Activated CD4-positive, alpha-beta T cell treated with anti-CD3 and anti-CD28 coated beads, Interleukin-2, amount 50 U/mL, for 4 hours (primary cell): ENCODE measurements around the gene HJV.

ENCODE experiments used
- DNase-seq, 2 experiments: peaks; one replicate each; pipeline ENCODE4 v3.0.0-alpha.2; 2020

The HJV gene

GRCh38 chr1:146021050-146021445, 487 bp downstream of the HJV start:
- DNase-seq, result no peak

DNA sequence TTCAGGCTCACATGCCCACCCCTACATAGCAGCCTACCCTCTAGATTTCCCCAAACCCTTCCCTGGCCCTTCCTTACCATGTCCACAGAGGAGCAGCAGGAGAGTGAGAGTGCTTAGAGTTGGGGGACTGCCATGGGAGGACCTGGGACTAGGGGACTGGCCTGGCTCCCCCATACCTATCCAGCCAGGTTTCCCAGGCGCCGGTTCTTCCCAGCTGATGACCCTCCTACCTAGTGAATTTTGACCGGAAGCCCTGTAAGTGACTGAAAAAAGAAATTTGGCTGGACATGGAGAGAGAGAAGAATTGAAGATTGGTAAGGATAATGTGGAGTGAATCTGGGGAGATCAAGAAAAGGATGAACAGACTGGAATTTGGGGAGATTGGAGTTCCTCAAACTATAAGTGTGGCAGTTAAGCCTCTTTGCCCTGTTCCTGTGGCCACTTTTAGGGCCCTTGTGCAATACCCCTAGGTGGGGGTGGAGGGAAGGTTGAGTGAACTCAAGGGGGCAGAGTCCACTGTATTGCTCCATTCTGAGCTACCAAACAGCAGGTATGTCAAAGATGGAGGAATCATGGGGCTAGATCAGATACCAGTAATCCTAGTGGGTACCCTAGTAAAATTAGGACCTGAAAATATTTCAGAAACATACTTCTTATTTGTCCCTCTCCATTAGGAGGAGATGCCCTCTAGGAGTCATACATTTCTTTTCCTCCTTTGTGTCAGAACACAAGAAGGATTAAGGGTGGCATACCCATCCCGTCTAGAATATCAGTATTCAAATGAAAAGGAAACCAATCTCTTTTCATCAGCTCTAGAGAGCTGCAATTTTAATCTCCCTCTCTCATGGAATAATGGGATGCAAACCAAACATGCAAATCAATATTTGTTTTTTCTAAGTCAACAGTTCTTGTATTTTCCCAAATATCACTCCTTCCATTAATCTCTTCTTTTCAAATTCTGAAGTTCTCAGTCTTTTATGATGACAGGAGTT, 1.2 kb downstream of the HJV start:
- DNase-seq, result no peak

DNA sequence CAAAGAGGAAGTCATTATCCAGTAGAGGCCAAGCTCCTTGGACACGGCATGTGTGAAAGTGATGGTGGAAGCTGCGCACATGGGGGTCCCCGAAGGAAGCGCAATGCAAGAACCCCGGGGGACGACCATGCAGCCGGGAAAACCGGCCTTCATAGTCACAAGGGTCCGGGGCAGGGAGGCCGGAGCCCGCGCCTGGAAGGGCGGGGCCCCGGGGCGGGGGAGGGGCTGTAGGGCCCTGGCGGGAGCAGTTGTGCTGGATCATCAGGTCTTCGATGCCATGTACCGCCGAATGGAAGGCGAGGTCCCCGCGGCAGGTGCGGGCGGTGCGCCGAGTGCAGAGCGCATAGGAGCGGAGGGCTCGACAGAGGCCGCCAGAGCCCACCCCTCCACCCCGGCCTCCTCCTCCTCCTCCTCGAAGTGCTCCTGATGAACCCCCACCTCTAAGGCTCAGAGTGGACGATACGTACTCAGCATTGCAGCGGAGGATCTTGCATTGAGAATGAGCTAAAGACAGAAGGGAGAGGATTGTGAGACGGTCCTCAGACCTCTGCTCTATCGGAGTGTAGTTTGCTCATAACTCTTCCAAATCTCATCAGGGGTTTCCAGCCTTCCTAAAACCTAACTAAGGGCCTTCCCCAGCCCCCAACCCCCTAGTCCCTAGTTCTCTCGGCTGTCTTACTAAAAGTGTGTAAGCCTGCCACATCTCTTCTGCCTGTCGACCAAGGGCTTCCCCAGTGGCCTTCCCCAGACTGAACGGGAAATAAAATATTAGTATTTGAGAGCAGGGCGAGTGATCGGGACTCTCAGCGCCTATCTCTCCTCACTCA, 2.1 kb downstream of the HJV start:
- no peak for DNase-seq

GRCh38 chr1:146016891-146017290, 4.6 kb downstream of the HJV start:
- no peak for DNase-seq

DNA sequence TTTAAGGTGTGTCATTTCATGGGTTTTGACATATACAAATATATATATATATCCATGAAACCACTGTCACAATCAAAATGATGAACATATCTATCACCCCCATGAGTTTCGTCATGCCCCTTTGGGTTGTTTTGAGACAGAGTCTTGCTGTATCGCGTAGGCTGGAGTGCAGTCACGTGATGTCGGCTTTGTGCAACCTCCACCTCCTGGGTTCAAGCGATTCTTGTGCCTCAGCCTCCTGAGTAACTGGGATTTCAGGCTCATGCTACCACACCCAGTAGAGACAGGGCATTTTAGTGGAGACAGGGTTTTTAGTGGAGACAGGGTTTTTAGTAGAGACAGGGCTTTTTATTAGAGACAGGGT, 8.0 kb downstream of the HJV start:
- no peak for DNase-seq

- peak; percentile 46 to 52 for DNase-seq
These were observed 8.6 kb downstream of the HJV start for GRCh38 chr1:146012703-146013558.

GRCh38 chr1:146010126-146010738, 11.3 kb downstream of the HJV start:
- DNase-seq, result no peak

GRCh38 chr1:146007489-146008133, 13.9 kb downstream of the HJV start:
- DNase-seq, result no peak

DNA sequence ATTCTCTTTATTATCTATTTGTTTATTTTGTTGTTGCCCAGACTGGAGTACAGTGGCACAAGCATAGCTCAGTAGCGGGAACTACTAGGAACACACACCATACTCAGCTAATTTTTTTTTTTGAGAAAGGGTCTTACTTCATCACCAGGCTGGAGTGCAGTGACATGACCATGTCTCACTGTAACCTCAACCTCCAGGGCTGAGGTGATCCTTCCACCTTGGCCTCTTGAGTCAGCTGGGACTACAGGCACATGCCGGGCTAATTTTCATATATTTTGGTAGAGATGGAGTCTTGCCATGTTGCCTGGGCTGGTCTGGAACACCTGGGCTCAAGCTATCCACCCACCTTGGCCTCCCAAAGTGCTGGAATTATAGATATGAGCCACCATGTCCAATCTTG, 19.8 kb downstream of the HJV start:
- no peak for DNase-seq

GRCh38 chr1:145999321-146000024, 22.1 kb downstream of the HJV start:
- DNase-seq, result no peak

- DNase-seq, result no peak
These were observed 23.9 kb downstream of the HJV start for GRCh38 chr1:145997718-145998023.

GRCh38 chr1:145997016-145997717, 24.4 kb downstream of the HJV start:
- DNase-seq, result peak in 1 of 2 experiments; percentile 40

- peak; percentile 74 to 79 for DNase-seq
These were observed 25.0 kb downstream of the HJV start, which contains the start of gene TXNIP for GRCh38 chr1:145996433-145997015. TXNIP (minus strand) TSS chr1:145996579; CDS start chr1:145996266, 313 bp downstream.

- no peak for DNase-seq
These were observed 25.5 kb downstream of the HJV start for GRCh38 chr1:145995964-145996432.

DNA sequence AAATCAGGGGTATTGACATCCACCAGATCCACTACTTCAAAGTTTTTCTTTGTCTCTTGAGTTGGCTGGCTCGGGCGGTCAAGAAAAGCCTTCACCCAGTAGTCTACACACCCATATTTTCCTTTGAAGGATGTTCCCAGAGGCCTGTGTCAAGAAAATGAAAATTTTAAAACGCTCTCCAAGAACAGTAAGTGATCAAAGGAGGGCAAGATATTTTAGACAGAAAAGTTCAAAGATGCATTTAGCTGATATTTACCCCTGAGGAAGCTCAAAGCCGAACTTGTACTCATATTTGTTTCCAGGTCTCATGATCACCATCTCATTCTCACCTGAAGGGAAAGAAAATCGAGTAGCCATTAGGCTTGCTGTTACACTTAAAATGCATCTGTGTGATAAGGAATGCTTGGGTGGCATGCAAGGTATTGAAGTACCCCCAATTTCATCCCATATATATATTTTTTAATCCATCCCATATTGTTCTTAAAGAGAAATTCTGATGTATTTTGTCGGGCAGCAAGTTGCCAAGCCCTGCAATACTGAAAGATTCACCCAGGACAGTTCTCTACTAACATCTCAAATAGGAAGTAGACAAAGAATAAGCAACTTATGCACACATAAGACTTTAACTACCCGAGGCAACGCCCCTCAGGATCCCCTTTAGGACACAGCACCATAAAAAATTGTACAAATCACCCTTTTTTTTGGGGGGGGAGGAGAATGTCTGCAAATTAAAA, 26.2 kb downstream of the HJV start:
- DNase-seq, result no peak

DNA sequence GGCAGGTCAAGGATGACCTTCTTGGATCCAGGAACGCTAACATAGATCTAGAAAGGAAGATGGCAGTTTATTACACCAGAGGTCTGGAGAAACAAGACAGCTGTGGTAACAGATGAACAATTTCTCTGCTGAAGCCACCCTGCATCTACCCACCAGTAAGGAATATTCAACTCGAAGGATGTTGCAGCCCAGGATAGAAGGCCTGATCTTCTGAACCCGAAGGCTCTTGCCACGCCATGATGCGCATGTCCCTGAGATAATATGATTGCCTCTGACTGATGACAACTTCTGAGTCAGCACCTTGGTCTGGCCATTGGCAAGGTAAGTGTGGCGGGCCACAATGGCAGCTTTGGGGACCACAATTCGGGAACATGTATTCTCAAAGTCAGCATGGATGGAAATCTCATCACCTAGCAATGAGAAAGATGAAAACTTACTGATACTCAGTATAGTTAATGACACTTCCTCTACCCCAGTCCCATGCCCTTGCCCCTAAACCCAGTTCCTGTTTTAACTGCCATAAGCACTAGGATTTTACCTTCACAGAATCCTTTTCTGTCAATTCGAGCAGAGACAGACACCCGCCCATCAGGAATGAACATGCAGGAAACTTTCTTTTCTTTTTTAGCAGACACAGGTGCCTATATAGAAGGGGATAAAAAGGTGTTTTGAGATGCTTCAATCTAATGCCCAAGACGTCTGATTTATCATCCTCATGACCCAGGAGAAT, 27.0 kb downstream of the HJV start:
- DNase-seq, result no peak

DNA sequence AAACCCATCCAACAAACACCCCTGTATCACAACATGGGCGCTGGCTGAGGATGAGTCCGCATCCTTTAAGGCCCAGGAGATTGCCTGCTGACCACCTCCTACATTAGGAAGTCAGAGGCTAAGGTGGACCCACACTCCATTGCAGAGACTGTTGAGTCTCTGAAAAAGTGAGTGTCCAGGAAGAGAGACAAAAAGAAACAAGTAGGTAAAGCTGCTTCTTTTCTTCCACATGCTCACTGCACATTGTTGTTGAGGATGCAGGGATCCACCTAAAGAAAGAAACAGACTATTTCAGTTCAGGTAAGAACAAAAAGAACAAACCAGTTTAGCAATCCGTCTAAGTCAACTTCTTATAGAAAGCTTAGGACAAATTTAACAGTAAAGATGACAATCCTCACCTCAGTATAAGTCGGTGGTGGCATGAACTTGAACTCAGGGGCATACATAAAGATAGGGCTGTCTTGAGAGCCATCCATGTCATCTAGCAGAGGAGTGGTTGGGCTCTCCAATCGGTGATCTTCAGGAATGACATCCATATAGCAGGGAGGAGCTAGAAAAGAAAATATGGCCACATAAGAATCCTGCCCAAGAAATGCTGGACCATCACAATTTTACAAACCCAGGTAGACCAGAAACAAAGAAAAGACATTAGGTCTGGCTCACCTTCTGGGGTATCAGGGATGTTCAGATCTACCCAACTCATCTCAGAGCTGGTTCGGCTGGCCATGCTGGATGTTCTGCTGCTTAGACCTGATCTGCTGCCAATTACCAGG, 27.7 kb downstream of the HJV start:
- DNase-seq, result no peak
